HG03342 (cell line): ENCODE measurements around the gene MYO10.
"Not testable (repeated sequence)": the region's sequence is repeated elsewhere in the genome, so short reads cannot be mapped to it uniquely, and the experiment has no call there.

Experiments
- ATAC-seq: cut with Tn5 transposase; IDR thresholded peaks from one replicate; pipeline ENCODE4 v1.9.1; 2021; ENCODE audit warnings: mild to moderate bottlenecking, moderate library complexity; ENCODE audit not compliant: unreplicated experiment

The MYO10 gene

GRCh38 chr5:16865151-16865550, 70.9 kb downstream of the MYO10 start:
- no peak for ATAC-seq

- no peak for ATAC-seq
Measured at GRCh38 chr5:16864631-16865131, 71.4 kb downstream of the MYO10 start.

GRCh38 chr5:16863469-16863946, 72.6 kb downstream of the MYO10 start:
- no peak for ATAC-seq

- no peak for ATAC-seq
Measured at GRCh38 chr5:16862777-16863176, 73.3 kb downstream of the MYO10 start.

GRCh38 chr5:16859346-16859745, 76.7 kb downstream of the MYO10 start:
- no peak for ATAC-seq

GRCh38 chr5:16858151-16858550, 77.9 kb downstream of the MYO10 start:
- no peak for ATAC-seq

GRCh38 chr5:16857635-16858034, 78.5 kb downstream of the MYO10 start:
- no peak for ATAC-seq

- ATAC-seq: no peak
Measured at GRCh38 chr5:16856531-16856930, 79.6 kb downstream of the MYO10 start.

GRCh38 chr5:16855898-16856297, 80.2 kb downstream of the MYO10 start:
- ATAC-seq: no peak

GRCh38 chr5:16855485-16855884, 80.6 kb downstream of the MYO10 start:
- ATAC-seq: no peak

GRCh38 chr5:16854351-16854750, 81.7 kb downstream of the MYO10 start:
- ATAC-seq: no peak

- ATAC-seq: no peak
Measured at GRCh38 chr5:16853518-16853917, 82.6 kb downstream of the MYO10 start.

- no peak for ATAC-seq
Measured at GRCh38 chr5:16852251-16853005, 83.7 kb downstream of the MYO10 start.

- no peak for ATAC-seq
Measured at GRCh38 chr5:16849775-16850174, 86.3 kb downstream of the MYO10 start.

GRCh38 chr5:16849181-16849580, 86.9 kb downstream of the MYO10 start:
- ATAC-seq: no peak

- no peak for ATAC-seq
Measured at GRCh38 chr5:16844952-16845351, 91.1 kb downstream of the MYO10 start.

- no peak for ATAC-seq
Measured at GRCh38 chr5:16842896-16843295, 93.2 kb downstream of the MYO10 start.

GRCh38 chr5:16841416-16841815, 94.7 kb downstream of the MYO10 start:
- no peak for ATAC-seq

- no peak for ATAC-seq
Measured at GRCh38 chr5:16837305-16837704, 98.8 kb downstream of the MYO10 start.

- ATAC-seq: no peak
Measured at GRCh38 chr5:16834029-16834428, 102.1 kb downstream of the MYO10 start.

- not testable (repeated sequence) for ATAC-seq
Measured at GRCh38 chr5:16831326-16831725, 104.8 kb downstream of the MYO10 start.

- no peak for ATAC-seq
Measured at GRCh38 chr5:16827755-16828154, 108.3 kb downstream of the MYO10 start.
